Liver (tissue), 9 donors: ENCODE results near the gene BMX. TPM values are rescaled to one million over a fixed set of nuclear protein-coding genes. Genes with fewer than 3 reads are reported as not detected.

Experiments
- DNase-seq: peaks from one replicate; pipeline ENCODE4 v3.0.0-alpha.2; 2017; ENCODE audit warnings: low spot score
- H3K27ac ChIP-seq, 2 donors: one replicate each; pipeline ENCODE4 v1.7.0; 2013; ENCODE audit warnings: inconsistent platforms in 2 of 2, low read length in 2 of 2, control low read depth in 1 of 2, low read depth in 1 of 2, mild to moderate bottlenecking in 1 of 2
- H3K27me3 ChIP-seq, 4 donors: one replicate each; pipeline versions ENCODE4 v1.6.1 to v1.7.0; 2013; ENCODE audit warnings: low read length in 3 of 4, inconsistent platforms in 1 of 4, mild to moderate bottlenecking in 1 of 4, moderate library complexity in 1 of 4; ENCODE audit not compliant: control insufficient read depth in 4 of 4, insufficient read depth in 4 of 4
- H3K36me3 ChIP-seq, 4 donors: one replicate each; pipeline versions ENCODE4 v1.6.1 to v1.7.0; 2013; ENCODE audit warnings: low read length in 3 of 4, mild to moderate bottlenecking in 3 of 4, low read depth in 1 of 4, moderate library complexity in 1 of 4; ENCODE audit not compliant: control insufficient read depth in 4 of 4, insufficient read depth in 3 of 4
- H3K4me1 ChIP-seq, 4 donors: one replicate each; pipeline versions ENCODE4 v1.6.1 to v1.7.0; 2013; ENCODE audit warnings: low read length in 3 of 4, mild to moderate bottlenecking in 3 of 4, moderate library complexity in 1 of 4; ENCODE audit not compliant: control insufficient read depth in 4 of 4, insufficient read depth in 4 of 4
- H3K4me3 ChIP-seq, 3 donors: one replicate each; pipeline versions ENCODE4 v1.6.1 to v1.7.0; 2013; ENCODE audit warnings: low read length in 3 of 3, control low read depth in 1 of 3, low read depth in 1 of 3, mild to moderate bottlenecking in 1 of 3
- H3K9ac ChIP-seq, 2 donors: one replicate each; pipeline ENCODE4 v1.7.0; 2013; ENCODE audit warnings: low read length in 2 of 2, mild to moderate bottlenecking in 2 of 2, moderate library complexity in 2 of 2, control low read depth in 1 of 2, low read depth in 1 of 2
- H3K9me3 ChIP-seq, 4 donors: one replicate each; pipeline versions ENCODE4 v1.6.1 to v1.7.0; 2013; ENCODE audit warnings: low read length in 3 of 4; ENCODE audit not compliant: control insufficient read depth in 4 of 4
- EGR1 ChIP-seq, 2 donors: IDR thresholded peaks; 2 replicates each; pipeline ENCODE4 v1.6.1; 2016 to 2018; ENCODE audit warnings: antibody characterized with exemption in 2 of 2, low read depth in 2 of 2
- FOXA1 ChIP-seq: IDR thresholded peaks from 2 replicates; pipeline ENCODE4 v1.6.1; 2016; ENCODE audit warnings: antibody characterized with exemption
- FOXA2 ChIP-seq: IDR thresholded peaks from 2 replicates; pipeline ENCODE4 v1.6.1; 2016; ENCODE audit warnings: antibody characterized with exemption
- GABPA ChIP-seq, 2 donors: IDR thresholded peaks in 1 of 2; conservative IDR thresholded peaks in 1 of 2; 2 replicates each; pipeline ENCODE4 v1.6.1; 2016; ENCODE audit warnings: antibody characterized with exemption in 2 of 2, mild to moderate bottlenecking in 1 of 2, moderate library complexity in 1 of 2
- HNF4A ChIP-seq, 2 donors: conservative IDR thresholded peaks; 2 replicates each; pipeline ENCODE4 v1.6.1; 2016; ENCODE audit warnings: antibody characterized with exemption in 2 of 2, mild to moderate bottlenecking in 2 of 2
- HNF4G ChIP-seq: IDR thresholded peaks from 2 replicates; pipeline ENCODE4 v1.6.1; 2016; ENCODE audit warnings: antibody characterized with exemption
- JUND ChIP-seq, 2 donors: IDR thresholded peaks; 2 replicates each; pipeline ENCODE4 v1.6.1; 2016; ENCODE audit warnings: antibody characterized with exemption in 2 of 2
- NR2F2 ChIP-seq: IDR thresholded peaks from 2 replicates; pipeline ENCODE4 v1.6.1; 2016; ENCODE audit warnings: antibody characterized with exemption
- RAD21 ChIP-seq, 2 donors: IDR thresholded peaks; 2 replicates each; pipeline ENCODE4 v1.6.1; 2016; ENCODE audit warnings: antibody characterized with exemption in 2 of 2, mild to moderate bottlenecking in 2 of 2
- RXRA ChIP-seq, 2 donors: IDR thresholded peaks; 2 replicates each; pipeline ENCODE4 v1.6.1; 2017 to 2018; ENCODE audit warnings: antibody characterized with exemption in 2 of 2, mild to moderate bottlenecking in 1 of 2
- SP1 ChIP-seq: IDR thresholded peaks from 2 replicates; pipeline ENCODE4 v1.6.1; 2018; ENCODE audit warnings: antibody characterized with exemption, mild to moderate bottlenecking
- TAF1 ChIP-seq: conservative IDR thresholded peaks from 2 replicates; pipeline ENCODE4 v1.6.1; 2016; ENCODE audit warnings: antibody characterized with exemption, mild to moderate bottlenecking
- YY1 ChIP-seq: IDR thresholded peaks from 2 replicates; pipeline ENCODE4 v1.6.1; 2016; ENCODE audit warnings: antibody characterized with exemption, mild to moderate bottlenecking
- WGBS: extraction: QIAGEN DNeasy Blood & Tissue Kit; methylation state at CpG from one replicate; pipeline ENCODE4 v1.1.7; 2013; 5-methylcytosine and 5-hydroxymethylcytosine counted together
- polyA plus RNA-seq, 2 donors: library from polyadenylated mRNA; stranded (reverse) in 1 of 2; unstranded in 1 of 2; fragments of 200-250 nt in 1 of 2; fragments of >200 nt in 1 of 2; fragmentation: Nextera tagmentation in 1 of 2; extraction: Ambion mirVana in 1 of 2; gene quantifications; one replicate each; pipeline versions ENCODE4 v1.2.1 to v1.2.3, GENCODE V29; 2013 to 2015
- total RNA-seq, 2 donors: library from RNA; depleted of rRNA; stranded (reverse); fragments of >200 nt; gene quantifications; one replicate each; pipeline ENCODE4 v1.2.3, GENCODE V29; 2014
- TF ChIP-seq, protein P1 (sequence below): IDR thresholded peaks from 2 replicates; pipeline ENCODE4 v1.6.1; 2016; ENCODE audit warnings: antibody characterized with exemption
- TF ChIP-seq, protein P2 (sequence below): IDR thresholded peaks from 2 replicates; pipeline ENCODE4 v1.6.1; 2016; ENCODE audit warnings: antibody characterized with exemption, mild to moderate bottlenecking
- TF ChIP-seq, protein P3 (sequence below): IDR thresholded peaks from 2 replicates; pipeline ENCODE4 v1.6.1; 2016; ENCODE audit warnings: antibody characterized with exemption
- TF ChIP-seq, protein P4 (sequence below): fragments of 150-350 bp; IDR thresholded peaks from 2 replicates; pipeline ENCODE4 v1.5.1; 2017; ENCODE audit warnings: improper control_type of control experiment, low read depth, low read length; ENCODE audit not compliant: missing input control
- TF ChIP-seq, protein P5 (sequence below): IDR thresholded peaks from 2 replicates; pipeline ENCODE4 v1.6.1; 2016; ENCODE audit warnings: antibody characterized with exemption
- donor health status: healthy.
- donor health status: healthy.
- donor health status: healthy.
- donor health status: healthy.
- donor health status: healthy.

The BMX gene
- total and polyA plus RNA-seq, 4 donors: 0.23 to 0.67 (median 0.33) TPM

DNA sequence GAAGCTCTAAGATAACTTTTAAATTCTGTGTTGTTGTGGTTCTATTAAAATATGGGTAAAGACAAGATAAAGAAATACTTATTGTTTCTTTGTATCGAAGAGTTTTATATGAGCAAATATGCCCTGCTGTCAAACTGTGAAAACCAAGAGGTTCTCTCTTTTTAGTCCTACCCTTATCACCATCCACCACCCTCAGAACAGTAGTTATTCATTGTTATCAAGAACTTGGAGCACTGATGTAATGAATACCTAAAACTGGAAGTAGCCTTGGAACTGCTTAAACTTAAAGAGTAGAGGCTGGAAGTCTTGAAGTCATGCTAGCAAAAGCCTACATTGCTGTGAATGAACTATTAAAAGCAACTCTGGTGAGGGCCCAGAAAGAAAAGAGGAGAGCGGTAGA is 16.7 kb upstream of the BMX start (continued):
- TF ChIP-seq, protein P1, sequence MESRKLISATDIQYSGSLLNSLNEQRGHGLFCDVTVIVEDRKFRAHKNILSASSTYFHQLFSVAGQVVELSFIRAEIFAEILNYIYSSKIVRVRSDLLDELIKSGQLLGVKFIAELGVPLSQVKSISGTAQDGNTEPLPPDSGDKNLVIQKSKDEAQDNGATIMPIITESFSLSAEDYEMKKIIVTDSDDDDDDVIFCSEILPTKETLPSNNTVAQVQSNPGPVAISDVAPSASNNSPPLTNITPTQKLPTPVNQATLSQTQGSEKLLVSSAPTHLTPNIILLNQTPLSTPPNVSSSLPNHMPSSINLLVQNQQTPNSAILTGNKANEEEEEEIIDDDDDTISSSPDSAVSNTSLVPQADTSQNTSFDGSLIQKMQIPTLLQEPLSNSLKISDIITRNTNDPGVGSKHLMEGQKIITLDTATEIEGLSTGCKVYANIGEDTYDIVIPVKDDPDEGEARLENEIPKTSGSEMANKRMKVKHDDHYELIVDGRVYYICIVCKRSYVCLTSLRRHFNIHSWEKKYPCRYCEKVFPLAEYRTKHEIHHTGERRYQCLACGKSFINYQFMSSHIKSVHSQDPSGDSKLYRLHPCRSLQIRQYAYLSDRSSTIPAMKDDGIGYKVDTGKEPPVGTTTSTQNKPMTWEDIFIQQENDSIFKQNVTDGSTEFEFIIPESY: no peak
- no peak for TF ChIP-seq JUND (IDR thresholded peaks at IDR 0.05)
- no peak for TF ChIP-seq FOXA2
- no peak for TF ChIP-seq GABPA (IDR thresholded peaks at IDR 0.05 in 1 of 2, conservative IDR thresholded peaks at IDR 0.05 in 1 of 2)

DNA sequence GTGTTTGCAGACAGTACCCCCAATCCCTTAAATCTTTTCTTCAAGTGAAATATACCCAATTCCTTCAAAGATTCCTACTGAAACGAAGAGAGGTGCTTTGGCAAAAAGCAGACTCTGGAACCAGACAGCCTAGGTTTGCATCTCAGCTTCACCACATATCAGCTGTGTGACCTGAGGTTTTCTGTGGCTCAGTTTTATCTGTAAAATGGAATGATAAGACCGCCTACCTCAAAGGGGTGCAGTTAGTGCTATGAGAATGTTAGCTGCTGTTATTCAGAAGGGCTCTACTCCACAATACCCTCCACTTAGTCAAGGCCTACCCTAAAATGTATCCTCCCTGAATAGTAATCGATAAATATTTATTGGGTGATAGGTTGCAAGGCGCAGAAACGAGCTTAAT is 8.1 kb upstream of the BMX start:
- H3K4me1 ChIP-seq: peaks cover 0 to 5% (median 2%) of the 10 kb centered on the region in 4 donors
- no peak for TF ChIP-seq YY1
- no peak for TF ChIP-seq HNF4G
- no peak for TF ChIP-seq NR2F2
- TF ChIP-seq SP1: no peak
- H3K4me3 ChIP-seq: peak overlapping the region; percentile 72 to 81 (median 77)
- peak overlapping the region in 1 of 2 donors; percentile 65 for H3K27ac ChIP-seq
- H3K9ac ChIP-seq: peak overlapping the region in 1 of 2 donors; percentile 91
- H3K36me3 ChIP-seq: peaks cover 0 to 3% (median under 1%) of the 10 kb centered on the region in 4 donors
- DNase-seq: no peak
- H3K9me3 ChIP-seq: no peaks in the 10 kb centered on the region
- no peaks in the 10 kb centered on the region for H3K27me3 ChIP-seq
- WGBS: 67% methylated on average over 5 of the region's 5 CpGs

DNA sequence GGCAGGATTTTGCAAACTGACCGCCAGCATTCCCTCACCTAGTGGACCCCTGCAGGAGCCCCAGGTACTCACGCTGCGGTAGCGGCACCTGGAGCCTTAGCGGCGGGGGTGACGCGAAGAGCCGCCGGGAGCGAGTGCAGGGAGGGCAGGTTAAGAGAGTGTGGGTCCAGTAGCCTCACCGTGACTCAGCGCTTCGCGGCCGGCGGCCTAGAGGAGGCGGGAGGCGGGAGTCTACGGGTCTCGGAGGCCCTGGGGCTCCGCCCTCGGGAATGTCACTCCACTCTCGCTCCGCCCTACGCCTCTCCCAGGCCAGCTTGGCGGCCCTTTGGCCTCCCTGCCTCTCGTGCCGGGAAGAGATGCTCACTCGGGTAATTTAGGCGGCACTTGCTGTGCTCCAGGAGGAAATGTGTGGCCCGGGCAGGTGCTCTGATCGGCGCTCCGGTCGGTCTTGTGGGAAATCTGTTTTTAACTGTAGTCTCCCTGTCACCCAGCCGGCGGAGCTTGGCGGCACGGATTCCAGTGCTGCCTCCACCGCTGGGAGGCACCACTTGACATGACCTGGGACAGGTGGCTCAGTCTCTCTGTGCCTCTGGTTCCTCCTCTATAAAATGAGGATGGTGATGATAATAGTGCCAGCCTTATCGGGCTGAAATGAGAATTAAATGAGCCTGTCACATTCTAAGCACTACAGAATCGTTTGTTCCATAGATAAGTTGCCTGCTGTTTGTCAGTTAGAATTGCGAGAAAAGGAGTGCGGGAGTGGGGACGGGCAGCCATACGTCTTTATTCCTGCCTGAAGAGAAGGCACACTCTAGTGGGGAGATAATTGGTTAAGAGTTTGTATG is 7.3 kb upstream of the BMX start, which contains the start of gene PIR:
PIR (minus strand) TSS at position 216 of the 845 bp plus-strand sequence. CDS start 2,076 bp downstream, outside the sequence.
- Histone ChIP-seq H3K9me3 (no peaks in the 10 kb centered on the region), H3K27me3 (no peaks in the 10 kb centered on the region), H3K4me1 (peaks cover 0 to 5% (median 2%) of the 10 kb centered on the region in 4 donors), H3K36me3 (peaks cover 0 to 3% (median 0%) of the 10 kb centered on the region in 4 donors), H3K27ac (peak within 1 kb of the TSS; percentile 65 to 66), H3K9ac (peak within 1 kb of the TSS in 1 of 2 donors; percentile 91), H3K4me3 (peak within 1 kb of the TSS; percentile 72 to 81 (median 77))
- TF ChIP-seq GABPA (IDR thresholded peaks at IDR 0.05 in 1 of 2, conservative IDR thresholded peaks at IDR 0.05 in 1 of 2): no peak
- TF ChIP-seq, protein P2, sequence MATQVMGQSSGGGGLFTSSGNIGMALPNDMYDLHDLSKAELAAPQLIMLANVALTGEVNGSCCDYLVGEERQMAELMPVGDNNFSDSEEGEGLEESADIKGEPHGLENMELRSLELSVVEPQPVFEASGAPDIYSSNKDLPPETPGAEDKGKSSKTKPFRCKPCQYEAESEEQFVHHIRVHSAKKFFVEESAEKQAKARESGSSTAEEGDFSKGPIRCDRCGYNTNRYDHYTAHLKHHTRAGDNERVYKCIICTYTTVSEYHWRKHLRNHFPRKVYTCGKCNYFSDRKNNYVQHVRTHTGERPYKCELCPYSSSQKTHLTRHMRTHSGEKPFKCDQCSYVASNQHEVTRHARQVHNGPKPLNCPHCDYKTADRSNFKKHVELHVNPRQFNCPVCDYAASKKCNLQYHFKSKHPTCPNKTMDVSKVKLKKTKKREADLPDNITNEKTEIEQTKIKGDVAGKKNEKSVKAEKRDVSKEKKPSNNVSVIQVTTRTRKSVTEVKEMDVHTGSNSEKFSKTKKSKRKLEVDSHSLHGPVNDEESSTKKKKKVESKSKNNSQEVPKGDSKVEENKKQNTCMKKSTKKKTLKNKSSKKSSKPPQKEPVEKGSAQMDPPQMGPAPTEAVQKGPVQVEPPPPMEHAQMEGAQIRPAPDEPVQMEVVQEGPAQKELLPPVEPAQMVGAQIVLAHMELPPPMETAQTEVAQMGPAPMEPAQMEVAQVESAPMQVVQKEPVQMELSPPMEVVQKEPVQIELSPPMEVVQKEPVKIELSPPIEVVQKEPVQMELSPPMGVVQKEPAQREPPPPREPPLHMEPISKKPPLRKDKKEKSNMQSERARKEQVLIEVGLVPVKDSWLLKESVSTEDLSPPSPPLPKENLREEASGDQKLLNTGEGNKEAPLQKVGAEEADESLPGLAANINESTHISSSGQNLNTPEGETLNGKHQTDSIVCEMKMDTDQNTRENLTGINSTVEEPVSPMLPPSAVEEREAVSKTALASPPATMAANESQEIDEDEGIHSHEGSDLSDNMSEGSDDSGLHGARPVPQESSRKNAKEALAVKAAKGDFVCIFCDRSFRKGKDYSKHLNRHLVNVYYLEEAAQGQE: peak; percentile 85
- TF ChIP-seq, protein P3, sequence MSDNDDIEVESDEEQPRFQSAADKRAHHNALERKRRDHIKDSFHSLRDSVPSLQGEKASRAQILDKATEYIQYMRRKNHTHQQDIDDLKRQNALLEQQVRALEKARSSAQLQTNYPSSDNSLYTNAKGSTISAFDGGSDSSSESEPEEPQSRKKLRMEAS: no peak
- no peak for TF ChIP-seq EGR1 (IDR thresholded peaks at IDR 0.05; ENCODE audit: low read depth in 2 of 2)
- TF ChIP-seq NR2F2: no peak
- TF ChIP-seq, protein P4, sequence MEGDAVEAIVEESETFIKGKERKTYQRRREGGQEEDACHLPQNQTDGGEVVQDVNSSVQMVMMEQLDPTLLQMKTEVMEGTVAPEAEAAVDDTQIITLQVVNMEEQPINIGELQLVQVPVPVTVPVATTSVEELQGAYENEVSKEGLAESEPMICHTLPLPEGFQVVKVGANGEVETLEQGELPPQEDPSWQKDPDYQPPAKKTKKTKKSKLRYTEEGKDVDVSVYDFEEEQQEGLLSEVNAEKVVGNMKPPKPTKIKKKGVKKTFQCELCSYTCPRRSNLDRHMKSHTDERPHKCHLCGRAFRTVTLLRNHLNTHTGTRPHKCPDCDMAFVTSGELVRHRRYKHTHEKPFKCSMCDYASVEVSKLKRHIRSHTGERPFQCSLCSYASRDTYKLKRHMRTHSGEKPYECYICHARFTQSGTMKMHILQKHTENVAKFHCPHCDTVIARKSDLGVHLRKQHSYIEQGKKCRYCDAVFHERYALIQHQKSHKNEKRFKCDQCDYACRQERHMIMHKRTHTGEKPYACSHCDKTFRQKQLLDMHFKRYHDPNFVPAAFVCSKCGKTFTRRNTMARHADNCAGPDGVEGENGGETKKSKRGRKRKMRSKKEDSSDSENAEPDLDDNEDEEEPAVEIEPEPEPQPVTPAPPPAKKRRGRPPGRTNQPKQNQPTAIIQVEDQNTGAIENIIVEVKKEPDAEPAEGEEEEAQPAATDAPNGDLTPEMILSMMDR: peak; percentile 4
- peak in 1 of 2 donors; percentile 28 for TF ChIP-seq RAD21 (IDR thresholded peaks at IDR 0.05)
- no peak for TF ChIP-seq FOXA1
- TF ChIP-seq, protein P1: no peak
- TF ChIP-seq JUND (IDR thresholded peaks at IDR 0.05): peak in 1 of 2 donors; percentile 19
- peak in 1 of 2 donors; percentile 23 for TF ChIP-seq RXRA (IDR thresholded peaks at IDR 0.05)
- peak; percentile 68 for TF ChIP-seq YY1
- TF ChIP-seq TAF1: no peak
- TF ChIP-seq SP1: peak; percentile 24
- TF ChIP-seq, protein P5, sequence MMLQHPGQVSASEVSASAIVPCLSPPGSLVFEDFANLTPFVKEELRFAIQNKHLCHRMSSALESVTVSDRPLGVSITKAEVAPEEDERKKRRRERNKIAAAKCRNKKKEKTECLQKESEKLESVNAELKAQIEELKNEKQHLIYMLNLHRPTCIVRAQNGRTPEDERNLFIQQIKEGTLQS: no peak
- TF ChIP-seq HNF4G: no peak
- no peak for TF ChIP-seq FOXA2
- TF ChIP-seq HNF4A (conservative IDR thresholded peaks at IDR 0.05): peak; percentile 3 to 25
- peak; percentile 85 for DNase-seq
- WGBS: 9% methylated on average over 47 of the region's 47 CpGs
